H9 (cell line): ENCODE measurements around the gene ENPP1. TPM values are rescaled to one million over a fixed set of nuclear protein-coding genes. Genes with fewer than 3 reads are reported as not detected.
A peak's percentile ranks its signal among the peaks of the same experiment; 100 is the strongest.

Source experiments
- DNase-seq: peaks from one replicate; pipeline ENCODE4 v3.0.0-alpha.2; 2017
- H2AFZ ChIP-seq: one replicate; pipeline ENCODE4 v1.6.1; 2013; ENCODE audit warnings: mild to moderate bottlenecking, low read length, control low read depth, moderate library complexity
- H2AK5ac ChIP-seq: 2 replicates; pipeline ENCODE4 v1.6.1; 2013; ENCODE audit warnings: low read length, control low read depth, mixed read lengths; ENCODE audit not compliant: insufficient read length
- H2BK120ac ChIP-seq: one replicate; pipeline ENCODE4 v1.6.1; 2013; ENCODE audit warnings: low read depth, mild to moderate bottlenecking, low read length, control low read depth, inconsistent platforms; ENCODE audit not compliant: poor library complexity, severe bottlenecking
- H2BK12ac ChIP-seq: 2 replicates; pipeline ENCODE4 v1.6.1; 2013; ENCODE audit warnings: low read length, control low read depth, mixed read lengths, low read depth; ENCODE audit not compliant: insufficient read length
- H2BK15ac ChIP-seq: 2 replicates; pipeline ENCODE4 v1.6.1; 2013; ENCODE audit warnings: low read depth, low read length, control low read depth
- H2BK20ac ChIP-seq: one replicate; pipeline ENCODE4 v1.6.1; 2013; ENCODE audit warnings: low read depth, mild to moderate bottlenecking, low read length, control low read depth, inconsistent platforms; ENCODE audit not compliant: poor library complexity, severe bottlenecking
- H2BK5ac ChIP-seq: 2 replicates; pipeline ENCODE4 v1.6.1; 2013; ENCODE audit warnings: low read length, control low read depth, mixed read lengths; ENCODE audit not compliant: insufficient read length
- H3K14ac ChIP-seq: 2 replicates; pipeline ENCODE4 v1.6.1; 2013; ENCODE audit warnings: low read length, control low read depth; ENCODE audit not compliant: insufficient read depth
- H3K18ac ChIP-seq: 2 replicates; pipeline ENCODE4 v1.6.1; 2013; ENCODE audit warnings: low read depth, mild to moderate bottlenecking, mixed read lengths, low read length, control low read depth; ENCODE audit not compliant: insufficient read length
- H3K23ac ChIP-seq: 2 replicates; pipeline ENCODE4 v1.6.1; 2013; ENCODE audit warnings: low read length, control low read depth, mixed read lengths, low read depth; ENCODE audit not compliant: insufficient read length
- H3K23me2 ChIP-seq: 2 replicates; pipeline ENCODE4 v1.6.1; 2013; ENCODE audit warnings: low read depth, mild to moderate bottlenecking, mixed read lengths, low read length, control low read depth; ENCODE audit not compliant: insufficient read length, poor library complexity, severe bottlenecking
- H3K27ac ChIP-seq: 2 replicates; pipeline ENCODE4 v1.5.1; 2013; ENCODE audit warnings: low read length, control low read depth, mixed read lengths, low read depth; ENCODE audit not compliant: insufficient read length
- H3K27me3 ChIP-seq: 2 replicates; pipeline ENCODE4 v1.6.1; 2013; ENCODE audit warnings: low read length, control low read depth, inconsistent platforms; ENCODE audit not compliant: insufficient read depth
- H3K4ac ChIP-seq: 2 replicates; pipeline ENCODE4 v1.6.1; 2013; ENCODE audit warnings: low read depth, mild to moderate bottlenecking, control low read depth, inconsistent platforms, low read length, moderate library complexity
- H3K4me1 ChIP-seq: 2 replicates; pipeline ENCODE4 v1.6.1; 2013; ENCODE audit warnings: low read length, control low read depth, inconsistent platforms; ENCODE audit not compliant: insufficient read depth
- H3K4me2 ChIP-seq: 2 replicates; pipeline ENCODE4 v1.6.1; 2013; ENCODE audit warnings: low read length, control low read depth, mixed read lengths; ENCODE audit not compliant: insufficient read length, insufficient read depth
- H3K56ac ChIP-seq: 2 replicates; pipeline ENCODE4 v1.6.1; 2013; ENCODE audit warnings: low read depth, mild to moderate bottlenecking, mixed read lengths, low read length, control low read depth; ENCODE audit not compliant: insufficient read length
- H3K79me1 ChIP-seq: 2 replicates; pipeline ENCODE4 v1.6.1; 2013; ENCODE audit warnings: low read depth, mild to moderate bottlenecking, moderate library complexity, low read length, control low read depth, inconsistent platforms; ENCODE audit not compliant: insufficient read depth, poor library complexity, severe bottlenecking
- H3K79me2 ChIP-seq: 2 replicates; pipeline ENCODE4 v1.6.1; 2013; ENCODE audit warnings: low read length, control low read depth, inconsistent platforms; ENCODE audit not compliant: insufficient read depth
- H3K9ac ChIP-seq: 2 replicates; pipeline ENCODE4 v1.6.1; 2013; ENCODE audit warnings: low read length, control low read depth, mixed read lengths; ENCODE audit not compliant: insufficient read length; ENCODE audit errors: extremely low read depth
- H3K9me3 ChIP-seq: one replicate; pipeline ENCODE4 v1.6.1; 2013; ENCODE audit warnings: low read depth, low read length, inconsistent platforms; ENCODE audit not compliant: control insufficient read depth
- H3T11ph ChIP-seq: one replicate; pipeline ENCODE4 v1.6.1; 2013; ENCODE audit warnings: mild to moderate bottlenecking, low read length, control low read depth, inconsistent platforms
- H4K20me1 ChIP-seq: one replicate; pipeline ENCODE4 v1.6.1; 2013; ENCODE audit not compliant: control insufficient read depth, insufficient read length, insufficient read depth
- H4K5ac ChIP-seq: 2 replicates; pipeline ENCODE4 v1.6.1; 2013; ENCODE audit warnings: low read depth, mild to moderate bottlenecking, mixed read lengths, low read length, control low read depth; ENCODE audit not compliant: insufficient read length
- H4K8ac ChIP-seq: replicated peaks from 2 replicates; pipeline ENCODE4 v1.6.1; 2013; ENCODE audit warnings: low read length, control low read depth, mixed read lengths, low read depth; ENCODE audit not compliant: insufficient read length
- H4K91ac ChIP-seq: 2 replicates; pipeline ENCODE4 v1.6.1; 2013; ENCODE audit warnings: low read depth, mild to moderate bottlenecking, moderate library complexity, mixed read lengths, low read length, control low read depth; ENCODE audit not compliant: insufficient read length
- H3K27ac Mint-ChIP-seq, 3 experiments: 2 replicates in 2 of 3; 3 replicates in 1 of 3; pipeline ENCODE4 v1.8.0; 2020 to 2021; ENCODE audit warnings: mixed read lengths in 3 of 3, mild to moderate bottlenecking in 1 of 3, moderate library complexity in 1 of 3
- H3K27me3 Mint-ChIP-seq: 2 replicates; pipeline ENCODE4 v1.8.0; 2021; ENCODE audit warnings: low read depth, mild to moderate bottlenecking, moderate library complexity, mixed read lengths
- H3K36me3 Mint-ChIP-seq, 3 experiments: 2 replicates in 2 of 3; 3 replicates in 1 of 3; pipeline ENCODE4 v1.8.0; 2020 to 2021; ENCODE audit warnings: low read depth in 3 of 3, mixed read lengths in 3 of 3; ENCODE audit not compliant: insufficient read depth in 1 of 3
- H3K4me1 Mint-ChIP-seq, 2 experiments: 2 replicates each; pipeline ENCODE4 v1.8.0; 2020; ENCODE audit warnings: mixed read lengths in 2 of 2
- H3K4me3 Mint-ChIP-seq, 2 experiments: 2 replicates in 1 of 2; 3 replicates in 1 of 2; pipeline ENCODE4 v1.8.0; 2020 to 2021; ENCODE audit warnings: mild to moderate bottlenecking in 2 of 2, mixed read lengths in 2 of 2, moderate library complexity in 1 of 2
- H3K9me3 Mint-ChIP-seq, 2 experiments: 2 replicates in 1 of 2; 3 replicates in 1 of 2; pipeline ENCODE4 v1.8.0; 2020; ENCODE audit warnings: mild to moderate bottlenecking in 2 of 2, mixed read lengths in 2 of 2, moderate library complexity in 1 of 2
- WGBS: extraction: QIAGEN DNeasy Blood & Tissue Kit; methylation state at CpG from one replicate; pipeline ENCODE4 v1.1.7; 2013; ENCODE audit warnings: missing lambda C conversion rate, low lambda C conversion rate, mixed read lengths; ENCODE audit not compliant: insufficient read length; ENCODE audit errors: extremely low coverage; 5-methylcytosine and 5-hydroxymethylcytosine counted together
- total RNA-seq: library from RNA; stranded (reverse); gene quantifications from 2 replicates; pipeline ENCODE4 v1.2.1, GENCODE V29; 2021
- TF ChIP-seq, protein P1 (sequence below): fragments of 200-600 bp; sonication (generic); conservative IDR thresholded peaks from 3 replicates; pipeline ENCODE4 v1.8.0; 2021; ENCODE audit warnings: antibody characterized with exemption, mild to moderate bottlenecking

Gene ENPP1
- total RNA-seq, 1 experiment from 2014 or later: 22.5 TPM

DNA sequence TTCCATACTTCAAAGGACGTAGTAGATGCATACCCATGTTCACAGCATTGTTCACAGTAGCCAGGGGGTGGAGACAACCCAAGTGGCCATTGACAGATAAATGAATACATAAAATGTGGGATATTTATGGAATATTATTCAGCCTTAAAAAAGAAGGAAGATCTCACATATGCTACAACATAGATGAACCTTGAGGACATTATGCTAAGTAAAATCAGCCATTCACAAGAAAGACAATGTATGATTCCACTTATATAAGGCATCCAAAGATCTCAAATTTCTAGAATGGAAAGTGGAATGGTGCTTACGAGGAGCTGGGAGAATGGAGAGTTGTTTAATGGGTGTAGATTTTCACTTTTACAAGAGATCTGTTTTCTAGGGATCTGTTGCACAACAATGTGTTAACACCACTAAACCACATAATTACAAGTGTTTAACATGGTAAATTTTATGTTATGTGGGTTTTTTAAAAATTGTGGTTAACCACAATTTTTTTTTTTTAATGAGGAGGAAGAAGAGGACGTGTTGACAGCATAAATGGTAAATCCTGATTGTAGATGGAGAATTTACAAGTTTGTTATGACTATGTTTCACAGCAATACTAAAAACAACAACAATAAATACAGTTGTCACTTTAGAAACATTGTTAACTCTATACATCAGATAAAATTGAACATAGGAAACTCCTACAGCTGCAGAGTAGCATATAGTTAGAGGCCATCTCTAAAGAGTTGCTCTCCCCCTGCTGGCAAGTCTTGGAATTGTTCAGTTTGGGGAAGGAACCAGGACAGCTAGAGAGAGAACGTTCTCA, 101.8 kb downstream of the ENPP1 start:
- Histone ChIP-seq H3K4ac (no peak overlapping the region), H3K56ac (no peak overlapping the region), H3K27ac (no peak overlapping the region), H3K9ac (no peak overlapping the region), H4K91ac (no peak overlapping the region), H2AK5ac (no peak overlapping the region), H3K23ac (no peak overlapping the region), H4K8ac (no peak overlapping the region), H3K9me3 (no peaks in the 10 kb centered on the region), H3K4me2 (no peak overlapping the region), H3K27me3 (no peaks in the 10 kb centered on the region), H3K79me2 (no peaks in the 10 kb centered on the region), H3K18ac (no peak overlapping the region), H3T11ph (no peak overlapping the region), H4K20me1 (no peaks in the 10 kb centered on the region), H4K5ac (no peak overlapping the region), H3K4me1 (peaks cover 5% of the 10 kb centered on the region; the same call in 1 of the 2 replicates), H2BK12ac (no peak overlapping the region), H2AFZ (no peak overlapping the region), H2BK20ac (no peak overlapping the region), H3K23me2 (no peaks in the 10 kb centered on the region), H3K79me1 (no peaks in the 10 kb centered on the region), H3K14ac (no peak overlapping the region), H2BK15ac (no peak overlapping the region), H2BK120ac (no peak overlapping the region), H2BK5ac (no peak overlapping the region)
- peak; percentile 73 for DNase-seq
- Mint-ChIP-seq H3K4me3 (no peak overlapping the region), H3K9me3 (peaks cover 0 to 3% of the 10 kb centered on the region in 2 experiments; a peak in 2 of 5 replicates), H3K27me3 (no peaks in the 10 kb centered on the region), H3K4me1 (peaks cover 24 to 53% of the 10 kb centered on the region in 2 experiments), H3K27ac (no peak overlapping the region), H3K36me3 (peaks cover 0 to 88% (median 68%) of the 10 kb centered on the region in 3 experiments; a peak in 6 of 7 replicates)
- WGBS: no CpG with 5 or more reads among the region's 4 CpGs
- TF ChIP-seq, protein P1, sequence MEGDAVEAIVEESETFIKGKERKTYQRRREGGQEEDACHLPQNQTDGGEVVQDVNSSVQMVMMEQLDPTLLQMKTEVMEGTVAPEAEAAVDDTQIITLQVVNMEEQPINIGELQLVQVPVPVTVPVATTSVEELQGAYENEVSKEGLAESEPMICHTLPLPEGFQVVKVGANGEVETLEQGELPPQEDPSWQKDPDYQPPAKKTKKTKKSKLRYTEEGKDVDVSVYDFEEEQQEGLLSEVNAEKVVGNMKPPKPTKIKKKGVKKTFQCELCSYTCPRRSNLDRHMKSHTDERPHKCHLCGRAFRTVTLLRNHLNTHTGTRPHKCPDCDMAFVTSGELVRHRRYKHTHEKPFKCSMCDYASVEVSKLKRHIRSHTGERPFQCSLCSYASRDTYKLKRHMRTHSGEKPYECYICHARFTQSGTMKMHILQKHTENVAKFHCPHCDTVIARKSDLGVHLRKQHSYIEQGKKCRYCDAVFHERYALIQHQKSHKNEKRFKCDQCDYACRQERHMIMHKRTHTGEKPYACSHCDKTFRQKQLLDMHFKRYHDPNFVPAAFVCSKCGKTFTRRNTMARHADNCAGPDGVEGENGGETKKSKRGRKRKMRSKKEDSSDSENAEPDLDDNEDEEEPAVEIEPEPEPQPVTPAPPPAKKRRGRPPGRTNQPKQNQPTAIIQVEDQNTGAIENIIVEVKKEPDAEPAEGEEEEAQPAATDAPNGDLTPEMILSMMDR: peak; percentile 90
